Osteoblast (primary cell): ENCODE results near the gene IRF4. TPM values are rescaled to one million over a fixed set of nuclear protein-coding genes. Genes with fewer than 3 reads are reported as not detected.

Experiments
- DNase-seq: peaks from one replicate; pipeline ENCODE4 v3.0.0; 2011; ENCODE audit warnings: low spot score, mixed read lengths; ENCODE audit not compliant: insufficient read length; ENCODE audit errors: missing footprints
- H2AFZ ChIP-seq: 2 replicates; pipeline ENCODE4 v1.6.0; 2011; ENCODE audit warnings: mild to moderate bottlenecking, low read length
- H3K27ac ChIP-seq: 2 replicates; pipeline ENCODE4 v1.5.1; 2011; ENCODE audit warnings: mild to moderate bottlenecking, low read depth, low read length, moderate library complexity
- H3K27me3 ChIP-seq: 2 replicates; pipeline ENCODE4 v1.6.0; 2012; ENCODE audit warnings: mild to moderate bottlenecking, control low read depth, inconsistent platforms, low read length, moderate library complexity; ENCODE audit not compliant: insufficient read depth
- H3K36me3 ChIP-seq: 2 replicates; pipeline ENCODE4 v1.5.1; 2011; ENCODE audit warnings: mild to moderate bottlenecking, low read length, control low read depth, moderate library complexity; ENCODE audit not compliant: insufficient read depth
- H3K4me1 ChIP-seq: 2 replicates; pipeline ENCODE4 v1.5.1; 2011; ENCODE audit warnings: mild to moderate bottlenecking, low read length, control low read depth, moderate library complexity; ENCODE audit not compliant: insufficient read depth
- H3K4me2 ChIP-seq: 2 replicates; pipeline ENCODE4 v1.6.0; 2011; ENCODE audit warnings: mild to moderate bottlenecking, low read length; ENCODE audit not compliant: insufficient read depth
- H3K4me3 ChIP-seq: fragments of 200-600 bp; sonication (generic); 3 replicates; pipeline ENCODE4 v1.5.1; 2012; ENCODE audit warnings: mild to moderate bottlenecking, low read length, inconsistent platforms; ENCODE audit not compliant: insufficient read depth
- H3K79me2 ChIP-seq: 2 replicates; pipeline ENCODE4 v1.6.0; 2012; ENCODE audit warnings: mild to moderate bottlenecking, low read length, control low read depth, inconsistent platforms; ENCODE audit not compliant: insufficient read depth
- H3K9me3 ChIP-seq: 2 replicates; pipeline ENCODE4 v1.5.1; 2011; ENCODE audit warnings: low read depth, low read length, control low read depth
- H4K20me1 ChIP-seq: 2 replicates; pipeline ENCODE4 v1.6.0; 2012; ENCODE audit warnings: mild to moderate bottlenecking, low read length, control low read depth; ENCODE audit not compliant: insufficient read depth
- CTCF ChIP-seq: IDR thresholded peaks from 2 replicates; pipeline ENCODE4 v1.5.1; 2011; ENCODE audit warnings: mild to moderate bottlenecking, low read depth, low read length, moderate library complexity; ENCODE audit errors: extremely low read depth
- total RNA-seq: library from RNA; depleted of rRNA; stranded (reverse); fragments of >200 nt; gene quantifications from 2 replicates; pipeline ENCODE4 v1.2.3, GENCODE V29; 2012

The IRF4 gene
- total RNA-seq, 1 donor = under 0.01 TPM

GRCh38 chr6:393391-394221, 2.1 kb downstream of the IRF4 start:
- no peak overlapping the region for H2AFZ ChIP-seq

GRCh38 chr6:394641-395289, 3.2 kb downstream of the IRF4 start:
- Histone ChIP-seq H3K4me3 (no peak overlapping the region), H4K20me1 (no peaks in the 10 kb centered on the region), H2AFZ (no peak overlapping the region), H3K9me3 (no peaks in the 10 kb centered on the region), H3K4me2 (no peak overlapping the region), H3K36me3 (no peaks in the 10 kb centered on the region), H3K79me2 (no peaks in the 10 kb centered on the region), H3K4me1 (peaks cover 3% of the 10 kb centered on the region), H3K27ac (no peak overlapping the region), H3K27me3 (peaks cover 77% of the 10 kb centered on the region)
- no peak for TF ChIP-seq CTCF
- DNase-seq = peak; percentile 13

More at GRCh38 chr6:393391-394221, 2.1 kb downstream of the IRF4 start:
- Histone ChIP-seq H3K4me1 (peaks cover 3% of the 10 kb centered on the region), H4K20me1 (no peaks in the 10 kb centered on the region), H3K36me3 (no peaks in the 10 kb centered on the region), H3K79me2 (no peaks in the 10 kb centered on the region), H3K4me3 (no peak overlapping the region), H3K27me3 (peaks cover 82% of the 10 kb centered on the region), H3K4me2 (no peak overlapping the region), H3K9me3 (no peaks in the 10 kb centered on the region), H3K27ac (no peak overlapping the region)
- peak; percentile 85 for DNase-seq
- TF ChIP-seq CTCF = no peak

- DNase-seq = peak; percentile 70
- no peak overlapping the region for H3K4me2 ChIP-seq
- no peak overlapping the region for H3K4me3 ChIP-seq
- no peak overlapping the region for H2AFZ ChIP-seq
- no peak for TF ChIP-seq CTCF
- no peak overlapping the region for H3K27ac ChIP-seq
- H3K4me1 ChIP-seq = peaks cover 3% of the 10 kb centered on the region
- no peaks in the 10 kb centered on the region for H4K20me1 ChIP-seq
- H3K9me3 ChIP-seq = no peaks in the 10 kb centered on the region
- no peaks in the 10 kb centered on the region for H3K36me3 ChIP-seq
- H3K27me3 ChIP-seq = peaks cover 73% of the 10 kb centered on the region
- no peaks in the 10 kb centered on the region for H3K79me2 ChIP-seq
These were observed 4.0 kb downstream of the IRF4 start for GRCh38 chr6:395432-396125.

GRCh38 chr6:396126-396520, 4.6 kb downstream of the IRF4 start:
- peaks cover 1% of the 10 kb centered on the region for H3K4me1 ChIP-seq
- no peaks in the 10 kb centered on the region for H3K9me3 ChIP-seq
- no peak overlapping the region for H3K27ac ChIP-seq
- no peaks in the 10 kb centered on the region for H3K79me2 ChIP-seq
- no peak overlapping the region for H3K4me3 ChIP-seq
- peaks cover 68% of the 10 kb centered on the region for H3K27me3 ChIP-seq
- H3K4me2 ChIP-seq = no peak overlapping the region
- no peaks in the 10 kb centered on the region for H3K36me3 ChIP-seq
- no peak for TF ChIP-seq CTCF
- no peak overlapping the region for H2AFZ ChIP-seq
- peak; percentile 58 for DNase-seq
- no peaks in the 10 kb centered on the region for H4K20me1 ChIP-seq
